MM.1S (cell line): ENCODE data around the gene CC2D2A.

Experiments
- EZH2 ChIP-seq: fragments of 300-600 bp; sonication (generic); optimal IDR thresholded peaks from 2 replicates; pipeline ENCODE3; 2017; ENCODE audit warnings: low read depth, mild to moderate bottlenecking, antibody characterized with exemption, low read length, mixed read lengths
- EZH2phosphoT487 ChIP-seq: fragments of 300-600 bp; sonication (generic); IDR thresholded peaks from 2 replicates; pipeline ENCODE4 v1.6.1; 2018; ENCODE audit warnings: antibody characterized with exemption, low read length
- TF ChIP-seq, protein P1 (sequence below): fragments of 300-600 bp; sonication (generic); IDR thresholded peaks from 2 replicates; pipeline ENCODE4 v1.5.1; 2016; ENCODE audit warnings: antibody characterized with exemption, low read length, mixed read lengths

DNA sequence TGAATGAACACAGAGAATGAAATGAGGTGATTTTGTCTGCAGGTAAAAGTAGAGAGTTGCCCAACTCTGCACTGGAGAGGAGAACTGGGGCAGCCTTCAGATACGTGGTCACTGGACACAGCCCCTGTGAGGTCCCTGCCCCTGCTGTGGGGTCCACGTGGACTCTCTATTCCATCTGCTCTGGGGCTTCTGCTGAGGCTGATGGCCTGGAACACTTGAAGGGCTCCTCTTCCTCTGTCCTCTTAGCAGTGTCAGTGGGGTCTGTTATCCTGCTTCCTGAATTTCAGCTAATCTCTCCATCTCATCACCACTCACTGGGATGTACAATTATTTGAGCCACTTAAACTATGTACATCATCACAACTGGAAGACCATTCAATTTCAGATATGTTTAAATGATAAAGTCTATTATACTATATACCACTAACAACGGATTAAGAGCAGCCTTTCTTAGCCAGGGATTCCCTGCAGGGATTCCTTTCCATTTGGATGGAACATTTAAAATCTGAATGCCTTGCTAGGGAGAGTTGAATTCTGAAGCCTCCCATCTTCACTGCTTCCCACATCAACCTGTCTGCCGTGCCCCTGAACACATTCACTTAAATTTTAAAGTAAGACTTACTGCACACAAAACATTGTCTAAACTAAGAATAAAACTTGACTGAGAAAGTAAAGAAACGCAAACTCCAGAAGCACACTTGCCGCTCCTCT lies 74.0 kb downstream of the CC2D2A start:
- TF ChIP-seq, protein P1, sequence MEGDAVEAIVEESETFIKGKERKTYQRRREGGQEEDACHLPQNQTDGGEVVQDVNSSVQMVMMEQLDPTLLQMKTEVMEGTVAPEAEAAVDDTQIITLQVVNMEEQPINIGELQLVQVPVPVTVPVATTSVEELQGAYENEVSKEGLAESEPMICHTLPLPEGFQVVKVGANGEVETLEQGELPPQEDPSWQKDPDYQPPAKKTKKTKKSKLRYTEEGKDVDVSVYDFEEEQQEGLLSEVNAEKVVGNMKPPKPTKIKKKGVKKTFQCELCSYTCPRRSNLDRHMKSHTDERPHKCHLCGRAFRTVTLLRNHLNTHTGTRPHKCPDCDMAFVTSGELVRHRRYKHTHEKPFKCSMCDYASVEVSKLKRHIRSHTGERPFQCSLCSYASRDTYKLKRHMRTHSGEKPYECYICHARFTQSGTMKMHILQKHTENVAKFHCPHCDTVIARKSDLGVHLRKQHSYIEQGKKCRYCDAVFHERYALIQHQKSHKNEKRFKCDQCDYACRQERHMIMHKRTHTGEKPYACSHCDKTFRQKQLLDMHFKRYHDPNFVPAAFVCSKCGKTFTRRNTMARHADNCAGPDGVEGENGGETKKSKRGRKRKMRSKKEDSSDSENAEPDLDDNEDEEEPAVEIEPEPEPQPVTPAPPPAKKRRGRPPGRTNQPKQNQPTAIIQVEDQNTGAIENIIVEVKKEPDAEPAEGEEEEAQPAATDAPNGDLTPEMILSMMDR = no peak
- no peak for TF ChIP-seq EZH2phosphoT487
- TF ChIP-seq EZH2 = no peak
